Endometrial microvascular endothelial cells (primary cell): ENCODE results near the gene SLC15A5. TPM values are rescaled to one million over a fixed set of nuclear protein-coding genes. Genes with fewer than 3 reads are reported as not detected.

Experiments used
- in situ Hi-C: cut with HindIII; loops from 2 replicates; pipeline ENCODE4 v1.10.0; 2017; ENCODE audit warnings: low sequenced_read_pairs, low pct_unique_long_range_greater_than_20kb; ENCODE audit errors: inconsistent ontology term
- total RNA-seq: library from RNA; depleted of rRNA; stranded (reverse); fragments of >200 nt; gene quantifications from one replicate; pipeline ENCODE4 v1.2.3, GENCODE V29; 2015; ENCODE audit errors: inconsistent ontology term

Gene SLC15A5
- total RNA-seq: not detected

- in situ Hi-C loops: no loop called here
Observed at GRCh38 chr12:16277585-16277984, at the start of gene SLC15A5. Gene SLC15A5, minus strand, starts transcription at chr12:16277685. Its CDS starts 0 bp downstream, at chr12:16277685.

- in situ Hi-C loops: loop anchor here (25.0 kb wide), 1 partner anchor 163 kb away; no protein-coding TSS in a partner anchor
Observed at GRCh38 chr12:16325426-16325825, 47.9 kb upstream of the SLC15A5 start.

GRCh38 chr12:16324772-16325171 lies 47.3 kb upstream of the SLC15A5 start:
- in situ Hi-C loops: loop anchor here (25.0 kb wide), 1 partner anchor 162 kb away; no protein-coding TSS in a partner anchor

- in situ Hi-C loops: no loop called here
Observed at GRCh38 chr12:16324272-16324671, 46.8 kb upstream of the SLC15A5 start.

- in situ Hi-C loops: no loop called here
Observed at GRCh38 chr12:16323638-16324037, 46.2 kb upstream of the SLC15A5 start.

- in situ Hi-C loops: no loop called here
Observed at GRCh38 chr12:16323010-16323409, 45.5 kb upstream of the SLC15A5 start.

GRCh38 chr12:16310934-16311333 lies 33.4 kb upstream of the SLC15A5 start:
- in situ Hi-C loops: no loop called here

- in situ Hi-C loops: no loop called here
Observed at GRCh38 chr12:16307856-16308475, 30.5 kb upstream of the SLC15A5 start.

- in situ Hi-C loops: no loop called here
Observed at GRCh38 chr12:16303939-16304338, 26.5 kb upstream of the SLC15A5 start.

- in situ Hi-C loops: no loop called here
Observed at GRCh38 chr12:16300736-16301135, 23.3 kb upstream of the SLC15A5 start.

GRCh38 chr12:16300122-16300521 lies 22.6 kb upstream of the SLC15A5 start:
- in situ Hi-C loops: no loop called here

- in situ Hi-C loops: no loop called here
Observed at GRCh38 chr12:16299403-16299802, 21.9 kb upstream of the SLC15A5 start.

GRCh38 chr12:16297521-16297920 lies 20.0 kb upstream of the SLC15A5 start:
- in situ Hi-C loops: no loop called here

- in situ Hi-C loops: no loop called here
Observed at GRCh38 chr12:16294376-16294956, 17.0 kb upstream of the SLC15A5 start.

- in situ Hi-C loops: no loop called here
Observed at GRCh38 chr12:16291032-16291431, 13.5 kb upstream of the SLC15A5 start.

- in situ Hi-C loops: no loop called here
Observed at GRCh38 chr12:16285586-16285985, 8.1 kb upstream of the SLC15A5 start.

- in situ Hi-C loops: no loop called here
Observed at GRCh38 chr12:16282978-16283377, 5.5 kb upstream of the SLC15A5 start.

- in situ Hi-C loops: no loop called here
Observed at GRCh38 chr12:16282081-16282480, 4.6 kb upstream of the SLC15A5 start.

GRCh38 chr12:16281157-16281556 lies 3.7 kb upstream of the SLC15A5 start:
- in situ Hi-C loops: no loop called here

- in situ Hi-C loops: no loop called here
Observed at GRCh38 chr12:16272222-16272621, 5.3 kb downstream of the SLC15A5 start.

GRCh38 chr12:16271062-16271461 lies 6.4 kb downstream of the SLC15A5 start:
- in situ Hi-C loops: no loop called here
